K562 (cell line): ENCODE measurements around the gene SNX9.

Experiments
- ARHGAP35 ChIP-seq: fragments of 450-650 bp; IDR thresholded peaks from 2 replicates; pipeline ENCODE4 v1.6.1; 2018; ENCODE audit not compliant: partially characterized antibody
- ARID1B ChIP-seq: fragments of 450-650 bp; IDR thresholded peaks from 2 replicates; pipeline ENCODE4 v1.6.1; 2016; ENCODE audit warnings: antibody characterized with exemption, mild to moderate bottlenecking, inconsistent platforms
- CHD2 ChIP-seq: IDR thresholded peaks from 2 replicates; pipeline ENCODE4 v1.6.1; 2011; ENCODE audit warnings: low read depth, low read length
- CTCF ChIP-seq, 3 experiments: IDR thresholded peaks in 2 of 3; conservative IDR thresholded peaks in 1 of 3; 2 replicates each; pipeline ENCODE4 v1.5.1; 2011 to 2012; ENCODE audit warnings: low read length in 3 of 3, mild to moderate bottlenecking in 3 of 3, control low read depth in 2 of 3, improper control_type of control experiment in 1 of 3, inconsistent platforms in 1 of 3, low read depth in 1 of 3, mixed read lengths in 1 of 3, moderate library complexity in 1 of 3; ENCODE audit not compliant: insufficient read depth in 2 of 3
- RNF2 ChIP-seq: sonication (generic); IDR thresholded peaks from 2 replicates; pipeline ENCODE4 v1.6.1; 2016
- SIX5 ChIP-seq, 2 experiments: IDR thresholded peaks; 2 replicates each; pipeline ENCODE4 v1.6.1; 2011; ENCODE audit warnings: low read length in 2 of 2, borderline replicate concordance in 1 of 2, low read depth in 1 of 2, mild to moderate bottlenecking in 1 of 2, moderate library complexity in 1 of 2; ENCODE audit not compliant: insufficient read depth in 1 of 2
- TCF7L2 ChIP-seq: fragments of 150-350 bp; IDR thresholded peaks from 2 replicates; pipeline ENCODE4 v1.6.1; 2016; ENCODE audit warnings: low read depth, mild to moderate bottlenecking, low read length, moderate library complexity

GRCh38 chr6:157853902-157854502, 31.0 kb downstream of the SNX9 start:
- TF ChIP-seq ARHGAP35 (no peak), TCF7L2 (no peak), CTCF (IDR thresholded peaks at IDR 0.05 in 2 of 3, conservative IDR thresholded peaks at IDR 0.05 in 1 of 3; ENCODE audit: insufficient read depth in 2 of 3, low read depth in 1 of 3, low read length in 3 of 3) (no peak), CHD2 (no peak), RNF2 (no peak), SIX5 (IDR thresholded peaks at IDR 0.05; ENCODE audit: borderline replicate concordance in 1 of 2, insufficient read depth in 1 of 2, low read depth in 1 of 2, low read length in 2 of 2) (no peak), ARID1B (no peak)
